Panc1 (cell line): ENCODE measurements around the gene CTSK. TPM values are rescaled to one million over a fixed set of nuclear protein-coding genes. Genes with fewer than 3 reads are reported as not detected.

Experiments used
- ATAC-seq: fragments of 200-7000 bp; cut with Tn5 transposase; 2 replicates; pipeline ENCODE4 v1.9.1; 2020; ENCODE audit warnings: mild to moderate bottlenecking, moderate library complexity
- BruUV-seq: library from RNA; stranded (reverse); fragments of 400-500 nt; replicated peaks from 2 replicates; lab custom pipeline; 2021; lab: Mats Ljungman, UMichigan
- CTCF ChIA-PET: fragments of 300-600 bp; sonication (Branson Sonifier 250); formaldehyde crosslinking; loops from one replicate; lab custom pipeline; 2022; ENCODE audit warnings: antibody characterized with exemption; lab: Charles Lee
- POLR2A ChIA-PET: fragments of 300-600 bp; sonication (Branson Sonifier 250); formaldehyde crosslinking; loops from one replicate; lab custom pipeline; 2022; ENCODE audit warnings: antibody characterized with exemption; lab: Charles Lee
- DNase-seq: peaks from one replicate; pipeline ENCODE4 v3.0.0-alpha.2; 2010; ENCODE audit warnings: low read depth, low spot score
- H3K27ac ChIP-seq: 2 replicates; pipeline ENCODE4 v1.5.1; 2011; ENCODE audit warnings: mild to moderate bottlenecking, low read length, inconsistent platforms
- H3K27me3 ChIP-seq: fragments of 200-500 bp; sonication (Bioruptor generic); 2 replicates; pipeline ENCODE4 v1.6.0; 2014; ENCODE audit warnings: low read length, inconsistent platforms; ENCODE audit not compliant: control insufficient read depth, insufficient read depth
- H3K36me3 ChIP-seq: fragments of 200-500 bp; sonication (Bioruptor generic); 2 replicates; pipeline ENCODE4 v1.5.1; 2014; ENCODE audit warnings: inconsistent platforms, mild to moderate bottlenecking, low read length, moderate library complexity; ENCODE audit not compliant: control insufficient read depth, insufficient read depth
- H3K4me1 ChIP-seq: 2 replicates; pipeline ENCODE4 v1.5.1; 2011; ENCODE audit warnings: inconsistent platforms, mild to moderate bottlenecking, low read length, moderate library complexity; ENCODE audit not compliant: control insufficient read depth, insufficient read depth
- H3K4me3 ChIP-seq, 2 experiments: 2 replicates each; pipeline ENCODE4 v1.5.1; 2011 to 2012; ENCODE audit warnings: low read depth in 2 of 2, low read length in 2 of 2, mild to moderate bottlenecking in 2 of 2, inconsistent platforms in 1 of 2, moderate library complexity in 1 of 2
- H3K9me3 ChIP-seq: fragments of 200-500 bp; sonication (Bioruptor generic); 2 replicates; pipeline ENCODE4 v1.5.1; 2014; ENCODE audit warnings: low read depth, mild to moderate bottlenecking, inconsistent platforms, low read length, moderate library complexity; ENCODE audit not compliant: control insufficient read depth, insufficient read depth
- POLR2AphosphoS5 ChIP-seq: IDR thresholded peaks from 2 replicates; pipeline ENCODE4 v1.6.1; 2012; ENCODE audit warnings: mild to moderate bottlenecking, low read depth, low read length, moderate library complexity
- SIN3A ChIP-seq: IDR thresholded peaks from 2 replicates; pipeline ENCODE4 v1.6.1; 2012; ENCODE audit warnings: low read depth, mild to moderate bottlenecking, low read length, moderate library complexity, borderline replicate concordance; ENCODE audit not compliant: insufficient read depth
- TCF7L2 ChIP-seq: IDR thresholded peaks from 2 replicates; pipeline ENCODE4 v1.6.1; 2011; ENCODE audit warnings: mild to moderate bottlenecking, low read depth, low read length, inconsistent platforms
- in situ Hi-C: cut with HindIII; loops from 2 replicates; pipeline ENCODE4 v1.10.0; 2016; ENCODE audit warnings: low sequenced_read_pairs, low pct_unique_long_range_greater_than_20kb
- intact Hi-C: fragments of 100-400 bp; cut with micrococcal nuclease; formaldehyde crosslinking; loops from one replicate; pipeline ENCODE4 v1.10.0; 2022; ENCODE audit not compliant: unreplicated experiment
- total RNA-seq: library from RNA; stranded (reverse); gene quantifications from one replicate; pipeline ENCODE4 v1.2.1, GENCODE V29; 2021; ENCODE audit not compliant: unreplicated experiment
- TF ChIP-seq, protein P1 (sequence below), 2 experiments: IDR thresholded peaks; 2 replicates each; pipeline ENCODE4 v1.6.1; 2011 to 2012; ENCODE audit warnings: low read depth in 2 of 2, control low read depth in 1 of 2, low read length in 1 of 2, mild to moderate bottlenecking in 1 of 2, moderate library complexity in 1 of 2; ENCODE audit not compliant: insufficient read depth in 1 of 2
- TF ChIP-seq, protein P2 (sequence below): fragments of 450-650 bp; IDR thresholded peaks from 2 replicates; pipeline ENCODE4 v1.5.1; 2017; ENCODE audit warnings: mild to moderate bottlenecking

Gene CTSK
- total RNA-seq, 1 experiment from 2014 or later, result 4.4 TPM

DNA sequence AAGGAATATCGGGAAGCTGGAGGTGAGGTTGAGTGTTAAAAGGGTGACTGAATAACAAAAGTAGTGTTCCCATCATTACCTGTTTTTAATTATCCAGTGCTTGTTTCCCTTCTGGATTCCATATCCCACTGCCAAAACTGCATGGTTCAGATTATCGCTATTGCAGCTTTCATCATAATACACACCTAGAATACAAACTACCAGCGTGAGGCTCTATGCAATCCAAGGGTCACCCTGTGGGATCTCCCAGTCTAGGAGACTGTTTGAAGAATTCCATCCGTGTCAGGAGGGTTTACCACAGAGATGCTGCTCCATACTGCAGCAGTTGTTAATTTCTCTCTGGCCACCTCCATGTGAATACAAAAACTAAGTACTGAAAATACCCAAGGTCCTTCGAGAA is 9.0 kb downstream of the CTSK start:
- Histone ChIP-seq H3K36me3 (no peaks in the 10 kb centered on the region), H3K4me1 (no peaks in the 10 kb centered on the region), H3K9me3 (no peaks in the 10 kb centered on the region), H3K4me3 (no peak overlapping the region), H3K27ac (no peak overlapping the region), H3K27me3 (no peaks in the 10 kb centered on the region)
- BruUV-seq, result no TSS peak
- intact Hi-C loops (no loop called here), in situ Hi-C loops (no loop called here)
- DNase-seq (no peak), ATAC-seq (no peak)
- ChIA-PET POLR2A (no interaction called here), CTCF (no interaction called here)
- TF ChIP-seq TCF7L2, result no peak
- TF ChIP-seq SIN3A, result no peak
- TF ChIP-seq, protein P1, sequence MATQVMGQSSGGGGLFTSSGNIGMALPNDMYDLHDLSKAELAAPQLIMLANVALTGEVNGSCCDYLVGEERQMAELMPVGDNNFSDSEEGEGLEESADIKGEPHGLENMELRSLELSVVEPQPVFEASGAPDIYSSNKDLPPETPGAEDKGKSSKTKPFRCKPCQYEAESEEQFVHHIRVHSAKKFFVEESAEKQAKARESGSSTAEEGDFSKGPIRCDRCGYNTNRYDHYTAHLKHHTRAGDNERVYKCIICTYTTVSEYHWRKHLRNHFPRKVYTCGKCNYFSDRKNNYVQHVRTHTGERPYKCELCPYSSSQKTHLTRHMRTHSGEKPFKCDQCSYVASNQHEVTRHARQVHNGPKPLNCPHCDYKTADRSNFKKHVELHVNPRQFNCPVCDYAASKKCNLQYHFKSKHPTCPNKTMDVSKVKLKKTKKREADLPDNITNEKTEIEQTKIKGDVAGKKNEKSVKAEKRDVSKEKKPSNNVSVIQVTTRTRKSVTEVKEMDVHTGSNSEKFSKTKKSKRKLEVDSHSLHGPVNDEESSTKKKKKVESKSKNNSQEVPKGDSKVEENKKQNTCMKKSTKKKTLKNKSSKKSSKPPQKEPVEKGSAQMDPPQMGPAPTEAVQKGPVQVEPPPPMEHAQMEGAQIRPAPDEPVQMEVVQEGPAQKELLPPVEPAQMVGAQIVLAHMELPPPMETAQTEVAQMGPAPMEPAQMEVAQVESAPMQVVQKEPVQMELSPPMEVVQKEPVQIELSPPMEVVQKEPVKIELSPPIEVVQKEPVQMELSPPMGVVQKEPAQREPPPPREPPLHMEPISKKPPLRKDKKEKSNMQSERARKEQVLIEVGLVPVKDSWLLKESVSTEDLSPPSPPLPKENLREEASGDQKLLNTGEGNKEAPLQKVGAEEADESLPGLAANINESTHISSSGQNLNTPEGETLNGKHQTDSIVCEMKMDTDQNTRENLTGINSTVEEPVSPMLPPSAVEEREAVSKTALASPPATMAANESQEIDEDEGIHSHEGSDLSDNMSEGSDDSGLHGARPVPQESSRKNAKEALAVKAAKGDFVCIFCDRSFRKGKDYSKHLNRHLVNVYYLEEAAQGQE (IDR thresholded peaks at IDR 0.05; ENCODE audit: insufficient read depth in 1 of 2, low read depth in 2 of 2, low read length in 1 of 2), result no peak
- TF ChIP-seq POLR2AphosphoS5, result no peak
- TF ChIP-seq, protein P2, sequence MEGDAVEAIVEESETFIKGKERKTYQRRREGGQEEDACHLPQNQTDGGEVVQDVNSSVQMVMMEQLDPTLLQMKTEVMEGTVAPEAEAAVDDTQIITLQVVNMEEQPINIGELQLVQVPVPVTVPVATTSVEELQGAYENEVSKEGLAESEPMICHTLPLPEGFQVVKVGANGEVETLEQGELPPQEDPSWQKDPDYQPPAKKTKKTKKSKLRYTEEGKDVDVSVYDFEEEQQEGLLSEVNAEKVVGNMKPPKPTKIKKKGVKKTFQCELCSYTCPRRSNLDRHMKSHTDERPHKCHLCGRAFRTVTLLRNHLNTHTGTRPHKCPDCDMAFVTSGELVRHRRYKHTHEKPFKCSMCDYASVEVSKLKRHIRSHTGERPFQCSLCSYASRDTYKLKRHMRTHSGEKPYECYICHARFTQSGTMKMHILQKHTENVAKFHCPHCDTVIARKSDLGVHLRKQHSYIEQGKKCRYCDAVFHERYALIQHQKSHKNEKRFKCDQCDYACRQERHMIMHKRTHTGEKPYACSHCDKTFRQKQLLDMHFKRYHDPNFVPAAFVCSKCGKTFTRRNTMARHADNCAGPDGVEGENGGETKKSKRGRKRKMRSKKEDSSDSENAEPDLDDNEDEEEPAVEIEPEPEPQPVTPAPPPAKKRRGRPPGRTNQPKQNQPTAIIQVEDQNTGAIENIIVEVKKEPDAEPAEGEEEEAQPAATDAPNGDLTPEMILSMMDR, result no peak

DNA sequence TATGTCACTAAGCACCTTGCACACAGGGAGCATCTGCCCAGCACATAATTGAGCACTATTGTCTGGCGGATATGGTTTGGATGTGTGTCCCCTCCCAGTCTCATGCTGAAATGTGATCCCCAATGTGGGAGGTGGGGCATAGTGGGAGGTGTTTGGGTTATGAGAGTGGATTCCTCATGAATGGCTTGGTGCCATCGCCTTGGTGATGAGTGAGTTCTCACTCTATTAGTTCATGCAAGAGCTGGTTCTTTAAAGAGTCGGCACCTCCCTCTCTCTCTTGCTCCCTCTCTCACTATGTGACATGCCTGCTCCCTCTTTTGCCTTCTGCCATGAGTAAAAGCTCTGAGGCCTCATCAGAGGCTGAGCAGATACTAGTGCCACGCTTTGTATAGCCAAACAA is 9.5 kb downstream of the CTSK start:
- BruUV-seq, result no TSS peak
- intact Hi-C loops (no loop called here), in situ Hi-C loops (no loop called here)
- H3K36me3 ChIP-seq, result no peaks in the 10 kb centered on the region
- no peak for TF ChIP-seq TCF7L2
- TF ChIP-seq, protein P2, result no peak
- TF ChIP-seq SIN3A, result no peak
- TF ChIP-seq, protein P1 (IDR thresholded peaks at IDR 0.05; ENCODE audit: insufficient read depth in 1 of 2, low read depth in 2 of 2, low read length in 1 of 2), result no peak
- ChIA-PET POLR2A (no interaction called here), CTCF (no interaction called here)
- no peaks in the 10 kb centered on the region for H3K9me3 ChIP-seq
- H3K4me3 ChIP-seq, result no peak overlapping the region
- ATAC-seq, result no peak
- no peaks in the 10 kb centered on the region for H3K27me3 ChIP-seq
- no peaks in the 10 kb centered on the region for H3K4me1 ChIP-seq
- no peak for DNase-seq
- H3K27ac ChIP-seq, result no peak overlapping the region
